ENCODE measurements around the gene CES2.

GRCh38 chr16:66983033-66983432, 47.7 kb downstream of the CES2 start:
- TF ChIP-seq POLR2A (IDR thresholded peaks at IDR 0.05) (no peak), CTCF (IDR thresholded peaks at IDR 0.05) (no peak)

All from ovary (tissue), 3 donors.